K562 (cell line): Measurements from ENCODE around the gene BCKDK. TPM values are rescaled to one million over a fixed set of nuclear protein-coding genes. Genes with fewer than 3 reads are reported as not detected.

Experiments used
- BHLHE40 ChIP-seq: IDR thresholded peaks from 2 replicates; pipeline ENCODE4 v1.6.1; 2011; ENCODE audit warnings: low read length, improper control_type of control experiment
- CHD7 ChIP-seq: fragments of 200-600 bp; sonication (generic); IDR thresholded peaks from one replicate; pipeline ENCODE4 v1.6.1; 2012; ENCODE audit warnings: mild to moderate bottlenecking, low read depth, low read length, inconsistent platforms
- CREB1 ChIP-seq, 2 experiments: sonication (generic) in 1 of 2; formaldehyde crosslinking in 1 of 2; IDR thresholded peaks; 2 replicates each; pipeline versions ENCODE4 v1.6.1 to v1.8.0; 2012 to 2022; ENCODE audit warnings: inconsistent platforms in 1 of 2, mild to moderate bottlenecking in 1 of 2, missing genetic modification reagents in 1 of 2, moderate library complexity in 1 of 2
- CXXC5 ChIP-seq: fragments of 250-450 bp; sonication (Bioruptor Pico); IDR thresholded peaks from 2 replicates; pipeline ENCODE4 v1.8.0; 2022; ENCODE audit warnings: inconsistent platforms, mild to moderate bottlenecking, moderate library complexity
- ELF4 ChIP-seq: fragments of 450-650 bp; formaldehyde crosslinking; IDR thresholded peaks from 2 replicates; pipeline ENCODE4 v1.4.0; 2022; ENCODE audit warnings: missing genetic modification characterization
- KLF1 ChIP-seq: fragments of 450-650 bp; IDR thresholded peaks from 2 replicates; pipeline ENCODE4 v1.6.1; 2016; ENCODE audit warnings: missing genetic modification characterization, missing compliant biosample characterization
- L3MBTL2 ChIP-seq: fragments of 450-650 bp; IDR thresholded peaks from 2 replicates; pipeline ENCODE4 v1.6.1; 2016; ENCODE audit warnings: mild to moderate bottlenecking, moderate library complexity
- NCOA6 ChIP-seq: fragments of 450-650 bp; IDR thresholded peaks from 2 replicates; pipeline ENCODE4 v1.6.1; 2017; ENCODE audit warnings: mild to moderate bottlenecking
- NRF1 ChIP-seq, 2 experiments: fragments of 450-650 bp; IDR thresholded peaks in 1 of 2; conservative IDR thresholded peaks in 1 of 2; 2 replicates each; pipeline ENCODE4 v1.6.1; 2014; ENCODE audit warnings: mild to moderate bottlenecking in 2 of 2
- POLR2G ChIP-seq: fragments of 200-400 bp; formaldehyde crosslinking; IDR thresholded peaks from 2 replicates; pipeline ENCODE4 v1.6.1; 2017; ENCODE audit warnings: low read depth, mild to moderate bottlenecking, antibody characterized with exemption, low read length, moderate library complexity
- XRCC5 ChIP-seq: fragments of 200-400 bp; formaldehyde crosslinking; IDR thresholded peaks from 2 replicates; pipeline ENCODE4 v1.6.1; 2017; ENCODE audit warnings: low read depth, mild to moderate bottlenecking, low read length
- YY1 ChIP-seq, 3 experiments: IDR thresholded peaks; 2 replicates each; pipeline ENCODE4 v1.6.1; 2011; ENCODE audit warnings: low read length in 2 of 3, mild to moderate bottlenecking in 2 of 3, moderate library complexity in 2 of 3, borderline replicate concordance in 1 of 3, control low read depth in 1 of 3, low read depth in 1 of 3; ENCODE audit not compliant: insufficient read depth in 3 of 3, insufficient replicate concordance in 2 of 3, control insufficient read depth in 1 of 3, insufficient read length in 1 of 3; ENCODE audit errors: extremely low read depth in 1 of 3
- ZFX ChIP-seq: sonication (generic); formaldehyde crosslinking; IDR thresholded peaks from 2 replicates; pipeline ENCODE4 v1.8.0; 2022; ENCODE audit warnings: mild to moderate bottlenecking, missing genetic modification reagents, moderate library complexity
- ZNF511 ChIP-seq: sonication (generic); formaldehyde crosslinking; IDR thresholded peaks from 2 replicates; pipeline ENCODE4 v1.8.0; 2022; ENCODE audit warnings: mild to moderate bottlenecking, missing genetic modification reagents
- ZNF699 ChIP-seq: fragments of 250-450 bp; sonication (Bioruptor Pico); IDR thresholded peaks from 2 replicates; pipeline ENCODE4 v1.8.0; 2021; ENCODE audit warnings: mild to moderate bottlenecking, moderate library complexity; ENCODE audit not compliant: insufficient replicate concordance
- polyA plus RNA-seq, 8 experiments: library from polyadenylated mRNA; depleted of rRNA in 4 of 8; stranded (reverse) in 5 of 8; unstranded in 3 of 8; fragments of >200 nt; fragmentation: Nextera tagmentation in 2 of 8; fragmentation: Illumina TruSeq in 1 of 8; extraction: Ambion mirVana in 2 of 8; extraction: Trizol in 1 of 8; gene quantifications; 2 replicates each; pipeline versions ENCODE4 v1.2.1 to v1.2.3, GENCODE V29; 2011 to 2014; ENCODE audit warnings: inconsistent platforms in 1 of 8, missing spikeins in 1 of 8
- total RNA-seq, 7 experiments: library from RNA; depleted of rRNA in 6 of 7; stranded (reverse); fragments of >200 nt in 6 of 7; fragmentation: Illumina TruSeq in 2 of 7; extraction: Trizol in 2 of 7; gene quantifications; 2 replicates each; pipeline versions ENCODE4 v1.2.1 to v1.2.3, GENCODE V29; 2011 to 2021; ENCODE audit warnings: low replicate concordance in 1 of 7

BCKDK gene
- total and polyA plus RNA-seq, 9 of the 15 experiments (the other 6 are each of a cell fraction or from before 2014, with no cell fraction given) = 0.58 to 34.8 (median 13.1) TPM

GRCh38 chr16:31148281-31148728 is 40.1 kb downstream of the BCKDK start (continued):
- no peak for TF ChIP-seq CHD7
- peak; percentile 9 to 44 (median 36) for TF ChIP-seq YY1 (IDR thresholded peaks at IDR 0.05; ENCODE audit: borderline replicate concordance in 1 of 3, control insufficient read depth in 1 of 3, extremely low read depth in 1 of 3, insufficient read depth in 3 of 3, insufficient read length in 1 of 3, insufficient replicate concordance in 2 of 3, low read depth in 1 of 3, low read length in 2 of 3)
- TF ChIP-seq ZFX (CRISPR knock-in tag) = peak; percentile 59
- TF ChIP-seq L3MBTL2 = peak; percentile 91
- TF ChIP-seq POLR2G = peak; percentile 50; the same call in 1 of the 2 replicates
- no peak for TF ChIP-seq ZNF699
- no peak for TF ChIP-seq CREB1 (IDR thresholded peaks at IDR 0.05)
- peak; percentile 38; the same call in 1 of the 2 replicates for TF ChIP-seq CREB1 (CRISPR knock-in tag; IDR thresholded peaks at IDR 0.05)
- peak; percentile 92 for TF ChIP-seq NCOA6
- TF ChIP-seq BHLHE40 = peak; percentile 33; the same call in 1 of the 2 replicates
- peak; percentile 62 to 67 for TF ChIP-seq NRF1 (conservative IDR thresholded peaks at IDR 0.05 in 1 of 2, IDR thresholded peaks at IDR 0.05 in 1 of 2)
- no peak for TF ChIP-seq ELF4 (CRISPR knock-in tag)
- TF ChIP-seq KLF1 (tag) = 0 out of 2 replicates have a peak, but pooled peaks have one; percentile 22
- no peak for TF ChIP-seq XRCC5
- TF ChIP-seq CXXC5 = 0 out of 2 replicates have a peak, but pooled peaks have one; percentile 27
- TF ChIP-seq ZNF511 (CRISPR knock-in tag) = peak; percentile 28; the same call in 1 of the 2 replicates
